CD4-positive, alpha-beta T cell treated with Interleukin-17A for 1 hour (primary cell): ENCODE measurements around the gene TMEM9B.
"Not testable (repeated sequence)": the region's sequence is repeated elsewhere in the genome, so short reads cannot be mapped to it uniquely, and the experiment has no call there.

Experiments
- DNase-seq: peaks from one replicate; pipeline ENCODE4 v3.0.0-alpha.2; 2020

Gene TMEM9B

GRCh38 chr11:8971924-8972316, 7.7 kb upstream of the TMEM9B start:
- DNase-seq: no peak

DNA sequence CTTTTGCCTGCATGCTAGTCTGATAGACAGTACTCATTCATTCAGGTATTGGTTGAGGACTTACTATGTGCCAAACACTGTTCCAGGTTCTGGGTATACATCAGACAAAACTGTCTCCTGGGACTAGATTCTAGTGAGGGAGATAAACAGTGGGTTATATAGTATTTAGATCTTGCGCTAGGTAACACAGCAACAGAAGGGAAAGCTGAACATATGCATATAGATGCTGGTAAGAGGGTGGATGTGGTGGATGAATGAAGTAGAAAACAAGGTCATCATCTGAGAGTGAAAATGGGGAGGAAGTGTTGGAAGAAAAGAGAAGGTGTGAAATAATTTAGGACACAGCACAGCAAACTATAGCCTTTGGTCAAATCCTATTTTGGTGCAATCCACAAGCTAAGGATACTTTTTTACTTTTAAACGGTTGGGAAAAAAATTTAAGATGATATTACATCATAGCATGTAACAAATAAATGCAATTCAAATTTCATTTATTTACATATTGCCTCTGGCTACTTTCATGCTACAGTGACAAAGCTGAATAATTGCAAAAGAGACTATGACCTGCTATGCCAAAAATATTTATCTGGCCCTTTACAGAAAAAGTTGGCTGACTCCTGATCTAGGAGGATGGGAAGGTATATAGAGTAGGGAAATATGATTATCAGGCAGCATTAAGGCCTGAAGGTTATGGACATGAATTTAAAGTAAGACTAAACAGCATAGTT, 7.1 kb upstream of the TMEM9B start:
- no peak for DNase-seq

DNA sequence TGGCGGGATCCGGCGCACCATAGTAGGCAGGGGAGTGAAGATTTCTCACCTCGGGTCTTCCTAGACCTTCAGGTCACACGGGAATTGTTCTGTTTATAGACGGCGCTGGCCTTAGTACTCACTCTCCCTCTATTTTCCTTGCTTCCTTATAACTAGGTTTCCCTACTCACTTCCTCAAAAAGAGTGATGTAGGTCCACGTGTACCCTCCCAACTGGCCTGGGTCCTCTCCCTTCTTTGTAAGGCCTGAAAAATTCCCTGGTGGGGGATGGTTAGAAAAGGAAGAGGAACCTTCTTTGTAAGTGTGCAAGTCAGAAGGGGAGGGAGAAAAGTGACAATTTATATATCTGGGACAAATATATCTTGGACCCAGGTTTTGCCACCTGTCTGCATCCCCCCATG, 2.9 kb upstream of the TMEM9B start:
- no peak for DNase-seq

GRCh38 chr11:8963569-8964323, 496 bp downstream of the TMEM9B start:
- peak; percentile 81 for DNase-seq

- DNase-seq: no peak
Observed at GRCh38 chr11:8962841-8963240, 1.4 kb downstream of the TMEM9B start.

DNA sequence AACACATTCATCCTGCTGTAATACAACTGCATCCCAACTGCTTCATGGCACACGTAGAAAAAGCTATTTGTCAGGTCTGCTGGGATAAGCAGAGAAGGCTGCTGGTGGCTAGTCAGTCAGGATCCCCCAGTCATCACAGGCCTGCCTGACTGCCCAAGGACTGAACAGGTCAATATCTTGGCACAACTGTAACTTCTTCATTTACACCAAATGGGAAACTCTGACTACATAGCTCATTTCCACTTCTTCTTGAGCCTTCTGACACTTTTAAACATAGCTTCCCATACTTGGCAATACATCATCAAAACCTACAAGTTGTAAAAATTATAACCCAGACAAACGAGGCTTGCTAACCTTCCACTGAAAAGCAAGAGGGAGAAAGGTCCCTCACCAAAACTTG, 2.8 kb downstream of the TMEM9B start:
- no peak for DNase-seq

DNA sequence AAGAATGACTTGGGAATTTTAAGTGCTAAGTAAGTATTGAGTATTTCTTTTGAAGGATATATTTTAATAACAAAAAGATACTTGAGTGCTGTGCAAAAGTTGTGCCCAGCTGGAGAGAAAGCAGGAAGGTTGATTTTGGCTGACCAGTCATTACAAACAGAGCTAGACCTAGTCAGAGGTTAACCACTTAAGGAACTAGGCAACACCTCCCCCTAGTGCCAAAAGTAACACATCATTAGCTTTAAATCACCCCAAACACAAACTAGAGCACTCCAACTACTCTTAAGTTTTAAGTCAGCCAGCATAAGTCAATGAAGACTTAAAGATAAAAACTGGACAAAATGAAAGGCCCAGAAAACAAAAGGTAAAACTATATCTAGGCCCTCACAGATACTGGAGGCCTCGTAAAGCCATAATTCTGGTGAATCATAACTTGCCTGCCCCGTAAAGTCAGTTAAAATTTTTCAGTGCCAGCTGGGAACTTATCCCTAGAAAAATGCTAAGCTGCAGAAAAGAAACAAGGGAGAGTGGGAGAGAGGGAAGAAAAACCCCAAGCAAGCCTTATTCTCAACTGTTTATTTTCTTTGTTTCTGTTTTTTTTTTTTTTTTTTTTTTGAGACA, 4.6 kb downstream of the TMEM9B start:
- DNase-seq: peak; percentile 61

GRCh38 chr11:8956860-8957259, 7.4 kb downstream of the TMEM9B start:
- no peak for DNase-seq

DNA sequence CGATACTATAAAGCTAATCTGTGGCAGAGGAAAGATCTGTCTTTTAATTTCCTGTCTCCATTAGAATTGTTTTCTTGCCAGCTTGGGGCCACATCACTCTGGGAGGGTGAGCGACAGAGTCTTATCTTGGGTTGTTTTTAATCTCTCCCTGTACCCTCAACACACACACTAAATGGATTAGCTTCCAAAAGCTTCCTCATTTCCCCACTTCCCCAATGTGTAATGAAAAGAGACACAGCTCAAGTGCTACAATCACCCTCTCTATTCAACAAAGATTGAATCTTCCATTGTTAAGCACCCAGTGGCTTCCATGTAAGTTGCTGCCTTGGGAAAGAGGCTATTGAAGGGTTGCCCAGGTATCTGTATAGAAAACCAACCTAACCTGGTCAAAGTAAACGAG, 15.4 kb downstream of the TMEM9B start:
- DNase-seq: no peak

DNA sequence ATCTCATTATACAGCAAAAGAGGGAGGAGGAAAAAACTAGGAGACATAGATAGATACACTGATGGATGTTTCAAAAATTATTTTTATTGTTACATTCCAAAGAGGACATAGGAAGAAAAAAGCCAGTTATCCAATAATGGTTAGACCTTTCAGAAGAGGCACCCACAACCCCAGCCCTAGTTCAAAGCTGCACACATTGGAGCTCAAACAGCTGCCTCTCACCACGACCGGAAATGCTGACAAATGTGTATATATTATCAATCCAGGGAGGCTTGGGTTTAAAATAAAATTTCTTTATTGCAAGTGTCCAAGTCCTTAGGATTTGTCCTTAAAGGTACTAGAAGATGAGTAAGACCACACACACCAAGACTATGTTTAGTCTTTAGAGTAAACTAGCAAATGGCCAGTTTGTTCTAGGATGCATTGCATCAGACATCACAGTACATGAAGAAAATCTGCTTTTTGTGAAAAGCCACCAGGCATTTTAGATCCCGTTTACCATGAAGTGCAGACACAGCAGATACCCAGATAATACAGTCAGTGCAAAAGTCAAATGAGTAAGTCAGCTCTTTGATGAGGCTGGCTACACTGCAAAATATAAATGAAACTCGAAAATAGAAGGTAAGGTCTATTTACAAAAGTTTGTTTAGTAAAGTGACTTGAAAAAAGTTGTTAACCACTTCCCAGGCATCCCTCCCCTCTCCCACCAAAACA, 16.9 kb downstream of the TMEM9B start:
- DNase-seq: no peak

DNA sequence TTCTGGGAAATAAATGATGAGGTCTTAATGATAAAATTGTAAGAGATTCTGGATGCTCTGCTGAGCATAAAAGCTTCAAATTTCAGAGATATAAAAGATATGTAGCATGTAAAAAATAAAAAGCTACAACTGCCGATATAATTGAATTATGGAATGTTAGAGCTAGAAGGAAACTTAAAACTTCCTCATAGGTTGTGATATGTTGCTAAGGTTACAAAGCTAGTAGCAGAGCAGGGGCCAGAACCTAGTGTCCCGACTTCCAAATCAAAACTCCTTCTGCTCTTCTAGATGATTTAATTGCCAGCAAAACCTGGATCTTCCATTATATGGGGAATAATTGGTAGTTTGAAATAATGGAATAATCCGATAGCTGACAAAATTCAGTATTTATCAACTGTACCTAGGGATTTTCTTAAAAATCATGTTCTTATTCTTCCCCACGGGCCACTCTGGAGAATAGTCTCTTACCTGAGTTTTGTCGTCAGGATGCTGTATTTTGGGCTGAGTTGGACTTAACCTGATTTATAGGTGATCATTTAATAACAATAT, 21.6 kb downstream of the TMEM9B start, which contains the start of gene ASCL3:
ASCL3 (minus strand) TSS at position 499 of the 549 bp plus-strand sequence. CDS start 4,855 bp downstream, outside the sequence.
- no peak for DNase-seq

DNA sequence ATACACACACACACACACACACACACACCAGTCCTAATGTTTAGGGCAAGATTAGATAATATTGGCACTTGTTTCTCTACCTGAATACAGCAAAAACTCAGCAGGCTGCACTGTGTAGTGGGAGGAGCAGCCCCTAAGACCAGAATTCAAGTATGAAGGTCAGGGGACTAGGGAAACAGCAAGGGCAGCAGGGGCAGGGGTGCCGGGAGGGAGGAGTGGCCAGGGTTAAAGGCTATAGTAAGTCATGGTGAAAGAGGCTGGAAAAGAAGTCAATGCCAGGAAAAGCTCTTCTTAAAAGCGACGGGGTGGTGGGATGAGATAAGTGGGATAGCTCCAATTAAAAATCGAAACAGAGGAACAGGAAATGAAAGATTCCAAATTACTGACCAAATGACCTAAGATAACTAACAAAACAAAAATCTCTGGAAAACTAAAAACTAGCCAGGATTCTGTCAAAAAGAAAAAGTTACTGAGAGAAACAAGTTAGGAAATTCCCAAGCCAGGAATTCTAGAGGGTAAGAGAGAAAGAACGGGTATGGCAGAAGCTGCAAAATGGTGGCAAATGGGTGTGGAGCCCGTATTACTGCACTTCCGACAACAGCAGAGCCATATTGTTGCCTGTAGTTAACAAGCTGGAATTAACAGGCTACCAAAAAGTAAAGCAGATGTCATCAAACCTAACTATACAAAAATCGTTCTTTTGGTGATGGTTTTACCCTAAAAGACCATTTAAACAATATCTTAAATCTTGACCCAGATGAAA, 22.7 kb downstream of the TMEM9B start:
- no peak for DNase-seq

DNA sequence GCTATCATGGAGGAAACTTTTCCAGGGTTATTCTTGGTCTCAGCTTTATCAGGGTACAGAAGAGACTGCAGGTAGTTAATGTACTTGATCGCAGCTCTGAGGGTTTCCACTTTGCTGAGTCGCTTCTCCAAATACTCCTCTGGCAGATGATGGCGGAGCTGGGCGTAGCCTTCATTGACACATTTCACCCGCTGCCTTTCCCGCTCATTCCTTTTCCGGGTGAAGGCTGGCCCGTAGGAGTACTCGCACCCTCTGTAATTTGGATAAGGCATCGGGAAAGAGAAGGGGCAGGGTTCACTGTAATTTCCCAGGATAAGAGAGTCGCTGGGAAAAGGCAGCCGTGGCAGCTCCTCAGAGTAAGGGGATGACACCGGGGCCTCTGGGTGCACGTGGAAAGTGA, 26.6 kb downstream of the TMEM9B start:
- DNase-seq: no peak

DNA sequence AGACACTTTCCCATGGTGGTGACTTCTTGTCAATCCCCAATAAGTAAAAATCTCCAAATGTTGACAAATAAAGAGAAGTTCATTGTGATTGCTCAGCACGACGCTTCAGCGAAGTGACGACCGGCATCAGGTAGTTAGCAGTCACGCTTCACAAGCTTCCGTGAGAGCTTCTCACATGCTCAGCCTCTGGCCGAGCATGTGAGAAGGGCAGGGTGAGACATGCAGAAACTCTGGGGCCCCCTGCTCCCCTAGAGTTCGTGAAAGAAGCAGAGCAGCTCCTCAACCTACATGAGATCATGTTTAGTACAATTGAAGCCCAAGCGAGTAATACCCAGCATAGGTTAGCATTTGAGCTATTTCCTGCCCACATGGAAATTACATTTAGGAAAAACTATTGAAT, 27.1 kb downstream of the TMEM9B start:
- no peak for DNase-seq

- not testable (repeated sequence) for DNase-seq
Observed at GRCh38 chr11:8935789-8936188, 28.5 kb downstream of the TMEM9B start.

DNA sequence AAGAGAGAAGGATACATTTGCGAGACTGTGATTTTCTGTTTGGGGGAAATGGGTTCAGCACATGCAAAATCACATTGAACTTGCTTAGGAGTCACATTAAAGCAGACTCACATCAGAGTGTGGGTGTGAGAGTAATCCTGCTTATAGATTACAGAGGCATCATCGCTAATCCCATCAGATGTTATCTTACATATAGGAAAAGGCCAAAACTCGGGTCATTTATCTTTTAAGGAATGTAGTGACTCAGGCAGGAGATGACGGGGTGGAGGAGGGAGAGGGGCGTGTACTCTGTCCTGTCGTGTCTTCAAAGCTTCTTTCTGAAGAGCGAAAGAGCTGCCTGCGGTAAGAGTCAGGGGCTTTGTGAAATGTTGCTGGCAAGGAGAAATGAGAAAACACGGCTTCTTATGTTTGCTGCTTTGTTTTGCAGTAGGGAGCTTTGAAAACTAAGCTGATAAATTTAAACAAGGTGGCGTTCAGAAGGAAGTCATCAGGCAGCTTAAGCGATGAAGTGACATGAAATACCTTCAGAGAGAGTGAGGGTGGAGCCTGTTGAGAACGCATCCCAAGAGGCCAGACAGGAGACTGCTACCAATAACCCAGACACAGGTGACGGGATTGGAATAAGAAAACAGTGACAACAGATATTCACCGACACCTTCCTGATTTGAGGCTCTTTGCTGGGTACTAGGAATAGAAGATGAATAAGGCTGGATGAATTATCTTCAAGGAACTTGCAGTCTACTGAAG, 29.3 kb downstream of the TMEM9B start:
- no peak for DNase-seq

DNA sequence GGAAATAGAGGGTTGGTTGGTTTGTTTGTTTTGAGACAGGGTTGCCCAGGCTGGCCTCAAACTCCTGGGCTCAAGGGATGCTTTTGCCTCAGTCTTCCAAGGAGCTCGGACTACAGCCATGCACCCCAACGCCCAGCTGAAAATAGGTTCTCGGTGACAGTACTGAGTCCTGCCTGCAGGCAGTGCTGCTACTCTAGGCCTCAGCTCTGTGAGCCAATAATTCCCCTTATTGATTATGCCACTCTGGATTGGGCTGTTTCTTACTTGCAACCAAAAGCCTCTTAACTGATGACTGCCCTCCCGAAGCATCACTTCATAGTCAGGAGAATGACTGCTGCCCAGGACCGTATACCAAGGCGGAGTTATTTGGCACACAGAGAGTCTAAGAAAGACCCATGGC, 30.3 kb downstream of the TMEM9B start:
- DNase-seq: no peak

DNA sequence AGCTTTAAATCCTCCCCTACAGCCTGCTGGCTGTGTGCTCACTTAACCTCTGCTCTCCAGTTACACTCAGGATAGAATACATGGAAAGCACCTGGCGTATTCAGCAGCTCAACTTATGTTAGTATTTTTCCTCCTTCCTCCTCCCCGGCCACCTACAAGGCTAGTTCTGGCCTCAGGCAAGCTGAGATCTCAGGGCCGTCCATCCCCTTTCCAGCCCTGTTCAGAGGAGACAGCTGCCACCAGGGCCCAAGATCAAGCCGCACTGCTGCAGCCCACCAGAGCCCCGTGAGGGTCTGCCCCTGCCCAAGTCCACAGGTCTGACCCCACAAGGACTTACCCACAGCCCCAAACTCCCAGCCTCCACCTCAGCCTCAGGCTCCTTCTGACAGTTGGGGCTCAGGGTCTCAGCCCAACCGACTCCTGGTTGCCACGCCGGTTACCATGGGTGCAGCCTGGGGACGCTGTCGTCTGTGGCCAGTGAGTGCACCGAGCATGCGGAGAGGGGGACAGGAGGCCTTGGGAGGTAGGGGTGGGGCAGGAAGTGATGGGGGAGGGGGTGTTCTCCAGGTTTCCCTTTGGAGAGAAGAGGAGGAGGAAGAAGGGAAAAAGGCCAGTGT, 31.6 kb downstream of the TMEM9B start, which contains the start of gene C11orf16:
C11orf16 (minus strand) TSS at position 384 of the 617 bp plus-strand sequence. CDS start 639 bp downstream, outside the sequence.
- DNase-seq: no peak

GRCh38 chr11:8930456-8931175, 33.6 kb downstream of the TMEM9B start:
- DNase-seq: no peak

DNA sequence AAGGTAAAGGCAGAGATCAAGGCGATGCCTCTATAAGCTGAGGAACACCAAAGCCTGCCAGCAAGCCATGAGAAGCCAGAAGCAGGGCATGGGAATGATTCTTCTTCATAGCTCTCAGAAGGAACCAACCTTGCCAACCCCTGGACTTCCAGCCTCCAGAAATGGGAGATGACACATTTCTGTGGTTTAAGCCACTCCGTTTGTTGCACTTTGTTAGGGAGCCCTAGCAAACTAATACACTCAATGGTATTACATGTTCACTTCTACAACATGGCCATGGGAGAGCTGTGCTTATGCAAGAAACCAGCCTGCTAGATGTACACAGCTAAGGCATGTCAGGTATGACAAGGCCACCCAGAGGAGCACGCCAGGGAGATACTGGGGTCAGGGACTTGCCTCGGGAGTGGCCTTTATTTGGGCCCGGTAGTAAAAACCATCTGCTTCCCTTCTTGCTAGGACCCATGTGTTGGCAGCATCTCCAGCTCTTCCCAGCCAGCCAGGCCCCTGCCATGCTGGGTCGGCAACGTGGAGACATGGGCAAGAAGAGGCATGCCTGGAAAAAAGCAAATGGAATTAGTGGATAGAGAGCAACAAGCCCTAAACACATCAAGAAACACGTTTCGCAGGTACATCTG, 35.1 kb downstream of the TMEM9B start:
- DNase-seq: no peak
